ENCODE data around the gene WDFY4.

The WDFY4 gene

GRCh38 chr10:48731654-48732053 lies 47.0 kb downstream of the WDFY4 start:
- TF ChIP-seq TAF1 (IDR thresholded peaks at IDR 0.05; ENCODE audit: borderline replicate concordance, insufficient read depth, low read length) (no peak), POLR2AphosphoS5 (IDR thresholded peaks at IDR 0.05; ENCODE audit: low read depth, low read length) (no peak), SIN3A (IDR thresholded peaks at IDR 0.05; ENCODE audit: borderline replicate concordance, insufficient read depth, low read length) (no peak), FOXP2 (optimal IDR thresholded peaks at IDR 0.05; ENCODE audit: borderline replicate concordance, extremely low read depth, extremely low read length, insufficient read depth) (no peak), REST (IDR thresholded peaks at IDR 0.05; ENCODE audit: insufficient read depth in 1 of 2, low read depth in 2 of 2, low read length in 2 of 2) (no peak)

GRCh38 chr10:48733329-48733728 lies 48.7 kb downstream of the WDFY4 start:
- TF ChIP-seq TAF1 (IDR thresholded peaks at IDR 0.05; ENCODE audit: borderline replicate concordance, insufficient read depth, low read length) (no peak), SIN3A (IDR thresholded peaks at IDR 0.05; ENCODE audit: borderline replicate concordance, insufficient read depth, low read length) (no peak), POLR2AphosphoS5 (IDR thresholded peaks at IDR 0.05; ENCODE audit: low read depth, low read length) (no peak), REST (IDR thresholded peaks at IDR 0.05; ENCODE audit: insufficient read depth in 1 of 2, low read depth in 2 of 2, low read length in 2 of 2) (no peak), FOXP2 (optimal IDR thresholded peaks at IDR 0.05; ENCODE audit: borderline replicate concordance, extremely low read depth, extremely low read length, insufficient read depth) (no peak)

- TF ChIP-seq FOXP2 (optimal IDR thresholded peaks at IDR 0.05; ENCODE audit: borderline replicate concordance, extremely low read depth, extremely low read length, insufficient read depth) (no peak), SIN3A (IDR thresholded peaks at IDR 0.05; ENCODE audit: borderline replicate concordance, insufficient read depth, low read length) (no peak), REST (IDR thresholded peaks at IDR 0.05; ENCODE audit: insufficient read depth in 1 of 2, low read depth in 2 of 2, low read length in 2 of 2) (no peak), POLR2AphosphoS5 (IDR thresholded peaks at IDR 0.05; ENCODE audit: low read depth, low read length) (no peak), TAF1 (IDR thresholded peaks at IDR 0.05; ENCODE audit: borderline replicate concordance, insufficient read depth, low read length) (no peak)
Measured at GRCh38 chr10:48735836-48736390, 51.2 kb downstream of the WDFY4 start.

- TF ChIP-seq REST (IDR thresholded peaks at IDR 0.05; ENCODE audit: insufficient read depth in 1 of 2, low read depth in 2 of 2, low read length in 2 of 2) = no peak
- TF ChIP-seq SIN3A (IDR thresholded peaks at IDR 0.05; ENCODE audit: borderline replicate concordance, insufficient read depth, low read length) = no peak
- TF ChIP-seq POLR2AphosphoS5 (IDR thresholded peaks at IDR 0.05; ENCODE audit: low read depth, low read length) = no peak
- no peak for TF ChIP-seq TAF1 (IDR thresholded peaks at IDR 0.05; ENCODE audit: borderline replicate concordance, insufficient read depth, low read length)
- no peak for TF ChIP-seq FOXP2 (optimal IDR thresholded peaks at IDR 0.05; ENCODE audit: borderline replicate concordance, extremely low read depth, extremely low read length, insufficient read depth)
Measured at GRCh38 chr10:48736596-48736995, 51.9 kb downstream of the WDFY4 start.
